Calu3 (cell line): Measurements from ENCODE around the gene ITGAD. TPM values are rescaled to one million over a fixed set of nuclear protein-coding genes. Genes with fewer than 3 reads are reported as not detected.

Experiments
- BruUV-seq: library from RNA; stranded (reverse); fragments of 400-500 nt; replicated peaks from 2 replicates; lab custom pipeline; 2021; lab: Mats Ljungman, UMichigan
- CTCF ChIA-PET: fragments of 300-600 bp; sonication (Branson Sonifier 250); formaldehyde crosslinking; loops from one replicate; lab custom pipeline; 2022; ENCODE audit warnings: antibody characterized with exemption; lab: Charles Lee
- DNase-seq: peaks from one replicate; pipeline ENCODE4 v3.0.0; 2022
- H3K27ac Mint-ChIP-seq: one replicate; pipeline ENCODE4 v1.8.0; 2022; ENCODE audit warnings: mixed read lengths; ENCODE audit not compliant: unreplicated experiment
- H3K27me3 Mint-ChIP-seq: one replicate; pipeline ENCODE4 v1.8.0; 2022; ENCODE audit warnings: mixed read lengths; ENCODE audit not compliant: unreplicated experiment
- H3K36me3 Mint-ChIP-seq: one replicate; pipeline ENCODE4 v1.8.0; 2022; ENCODE audit warnings: mild to moderate bottlenecking, moderate library complexity, mixed read lengths; ENCODE audit not compliant: insufficient read depth, unreplicated experiment
- H3K4me1 Mint-ChIP-seq: one replicate; pipeline ENCODE4 v1.8.0; 2022; ENCODE audit warnings: mild to moderate bottlenecking, low read depth, mixed read lengths; ENCODE audit not compliant: unreplicated experiment
- H3K4me3 Mint-ChIP-seq: one replicate; pipeline ENCODE4 v1.8.0; 2022; ENCODE audit warnings: mild to moderate bottlenecking, low read depth, moderate library complexity, mixed read lengths; ENCODE audit not compliant: unreplicated experiment
- H3K9me3 Mint-ChIP-seq: one replicate; pipeline ENCODE4 v1.8.0; 2022; ENCODE audit warnings: low read depth, mixed read lengths; ENCODE audit not compliant: unreplicated experiment
- CTCF ChIP-seq: fragments of 200-600 bp; IDR thresholded peaks from one replicate; pipeline ENCODE4 v1.8.0; 2022; ENCODE audit warnings: antibody characterized with exemption; ENCODE audit not compliant: unreplicated experiment
- intact Hi-C: fragments of 100-400 bp; cut with micrococcal nuclease; formaldehyde crosslinking; loops from one replicate; pipeline ENCODE4 v1.10.0; 2022; ENCODE audit not compliant: unreplicated experiment
- total RNA-seq: library from RNA; stranded (reverse); gene quantifications from 2 replicates; pipeline ENCODE4 v1.2.3, GENCODE V29; 2022

The ITGAD gene
- total RNA-seq, 1 experiment from 2014 or later: not detected

GRCh38 chr16:31428279-31428597 lies 35.1 kb downstream of the ITGAD start, which contains the start of gene COX6A2:
Gene COX6A2, minus strand, starts transcription at chr16:31428360. Its CDS starts 35 bp downstream, at chr16:31428325.
- peaks cover 9% of the 10 kb centered on the region for H3K36me3 Mint-ChIP-seq
- H3K9me3 Mint-ChIP-seq: peaks cover 2% of the 10 kb centered on the region
- intact Hi-C loops: no loop called here
- CTCF ChIA-PET: no interaction called here
- H3K27me3 Mint-ChIP-seq: peaks cover 62% of the 10 kb centered on the region
- DNase-seq: no peak
- no TSS peak for BruUV-seq
- no peak within 1 kb of the TSS for H3K27ac Mint-ChIP-seq
- TF ChIP-seq CTCF: no peak
- H3K4me3 Mint-ChIP-seq: no peak within 1 kb of the TSS
- H3K4me1 Mint-ChIP-seq: no peaks in the 10 kb centered on the region

- peaks cover 7% of the 10 kb centered on the region for H3K36me3 Mint-ChIP-seq
- TF ChIP-seq CTCF: no peak
- peaks cover 57% of the 10 kb centered on the region for H3K27me3 Mint-ChIP-seq
- no peak overlapping the region for H3K27ac Mint-ChIP-seq
- no peak for DNase-seq
- peaks cover 2% of the 10 kb centered on the region for H3K9me3 Mint-ChIP-seq
- intact Hi-C loops: no loop called here
- H3K4me3 Mint-ChIP-seq: no peak overlapping the region
- BruUV-seq: no TSS peak
- no peaks in the 10 kb centered on the region for H3K4me1 Mint-ChIP-seq
- CTCF ChIA-PET: interaction anchor here (0.5 kb wide), 1 partner anchor 156 kb away, joined by 5 read pairs; no protein-coding TSS in a partner anchor
These were observed 35.6 kb downstream of the ITGAD start for GRCh38 chr16:31428638-31429247.

- CTCF ChIA-PET: interaction anchor here (0.5 kb wide), 1 partner anchor 157 kb away, joined by 5 read pairs; no protein-coding TSS in a partner anchor
- Mint-ChIP-seq H3K4me1 (no peaks in the 10 kb centered on the region), H3K27ac (no peak overlapping the region), H3K27me3 (peaks cover 51% of the 10 kb centered on the region), H3K9me3 (peaks cover 2% of the 10 kb centered on the region), H3K4me3 (no peak overlapping the region), H3K36me3 (peaks cover 5% of the 10 kb centered on the region)
- BruUV-seq: no TSS peak
- intact Hi-C loops: no loop called here
- no peak for TF ChIP-seq CTCF
- no peak for DNase-seq
These were observed 36.2 kb downstream of the ITGAD start for GRCh38 chr16:31429314-31429713.

GRCh38 chr16:31429796-31430195 lies 36.7 kb downstream of the ITGAD start:
- intact Hi-C loops: no loop called here
- BruUV-seq: no TSS peak
- no peak for TF ChIP-seq CTCF
- Mint-ChIP-seq H3K4me3 (no peak overlapping the region), H3K27me3 (peaks cover 46% of the 10 kb centered on the region), H3K4me1 (no peaks in the 10 kb centered on the region), H3K27ac (no peak overlapping the region), H3K9me3 (peaks cover under 1% of the 10 kb centered on the region), H3K36me3 (peaks cover 5% of the 10 kb centered on the region)
- CTCF ChIA-PET: interaction anchor here (0.5 kb wide), 1 partner anchor 48 kb away, joined by 5 read pairs; no protein-coding TSS in a partner anchor
- no peak for DNase-seq
